A673 (cell line): ENCODE results near the gene APBB2. TPM values are rescaled to one million over a fixed set of nuclear protein-coding genes. Genes with fewer than 3 reads are reported as not detected.

Experiments
- BruUV-seq: library from RNA; stranded (reverse); fragments of 400-500 nt; replicated peaks from 2 replicates; lab custom pipeline; 2021; lab: Mats Ljungman, UMichigan
- CTCF ChIA-PET: fragments of 300-600 bp; sonication (Branson Sonifier 250); formaldehyde crosslinking; loops from one replicate; lab custom pipeline; 2022; ENCODE audit warnings: antibody characterized with exemption; lab: Charles Lee
- POLR2A ChIA-PET: fragments of 300-600 bp; sonication (Branson Sonifier 250); formaldehyde crosslinking; loops from one replicate; lab custom pipeline; 2022; ENCODE audit warnings: antibody characterized with exemption; ENCODE audit not compliant: low non-redundant PET; lab: Charles Lee
- DNase-seq: peaks from one replicate; pipeline ENCODE4 v3.0.0-alpha.2; 2015; ENCODE audit warnings: low spot score
- H3K27ac ChIP-seq: fragments of 200-600 bp; sonication (generic); 2 replicates; pipeline ENCODE4 v1.5.1; 2016; ENCODE audit warnings: mixed run types, low read depth, mild to moderate bottlenecking, mixed read lengths, antibody characterized with exemption, low read length; ENCODE audit not compliant: poor library complexity, severe bottlenecking
- H3K27me3 ChIP-seq: fragments of 200-600 bp; sonication (generic); replicated peaks from 2 replicates; pipeline ENCODE4 v1.6.1; 2017; ENCODE audit warnings: mixed run types, low read depth, mild to moderate bottlenecking, mixed read lengths, antibody characterized with exemption, low read length; ENCODE audit not compliant: insufficient read depth, poor library complexity
- H3K36me3 ChIP-seq: fragments of 200-600 bp; sonication (generic); 2 replicates; pipeline ENCODE4 v1.6.1; 2016; ENCODE audit warnings: mixed run types, mild to moderate bottlenecking, mixed read lengths, antibody characterized with exemption, low read length; ENCODE audit not compliant: insufficient read depth, poor library complexity, severe bottlenecking
- H3K4me1 ChIP-seq: fragments of 200-600 bp; sonication (generic); 2 replicates; pipeline ENCODE4 v1.6.1; 2017; ENCODE audit warnings: mixed run types, mild to moderate bottlenecking, mixed read lengths, antibody characterized with exemption, low read length; ENCODE audit not compliant: insufficient read depth, poor library complexity, severe bottlenecking
- H3K4me3 ChIP-seq: fragments of 200-600 bp; sonication (generic); 2 replicates; pipeline ENCODE4 v1.5.1; 2016; ENCODE audit warnings: low read depth, mixed run types, mild to moderate bottlenecking, mixed read lengths, low read length; ENCODE audit not compliant: poor library complexity, severe bottlenecking
- H3K9me3 ChIP-seq: fragments of 200-600 bp; sonication (generic); 2 replicates; pipeline ENCODE4 v1.6.1; 2016; ENCODE audit warnings: mixed run types, low read depth, mild to moderate bottlenecking, mixed read lengths, antibody characterized with exemption, low read length; ENCODE audit not compliant: poor library complexity, severe bottlenecking
- CTCF ChIP-seq: fragments of 300-800, 200-600 bp; sonication (generic); conservative IDR thresholded peaks from 2 replicates; pipeline ENCODE4 v1.5.1; 2017; ENCODE audit warnings: low read depth, mild to moderate bottlenecking, antibody characterized with exemption, low read length, moderate library complexity, mixed read lengths
- EZH2 ChIP-seq: fragments of 200-600 bp; sonication (generic); IDR thresholded peaks from 2 replicates; pipeline ENCODE4 v1.6.1; 2017; ENCODE audit warnings: borderline replicate concordance, low read depth, mild to moderate bottlenecking, mixed read lengths, antibody characterized with exemption, low read length; ENCODE audit not compliant: poor library complexity, severe bottlenecking
- intact Hi-C: fragments of 100-400 bp; cut with micrococcal nuclease; formaldehyde crosslinking; loops from one replicate; pipeline ENCODE4 v1.10.0; 2022; ENCODE audit not compliant: unreplicated experiment
- total RNA-seq: library from RNA; stranded (reverse); gene quantifications from 2 replicates; pipeline ENCODE4 v1.2.3, GENCODE V29; 2021

The APBB2 gene
- total RNA-seq, 1 experiment from 2014 or later: 10.3 TPM

DNA sequence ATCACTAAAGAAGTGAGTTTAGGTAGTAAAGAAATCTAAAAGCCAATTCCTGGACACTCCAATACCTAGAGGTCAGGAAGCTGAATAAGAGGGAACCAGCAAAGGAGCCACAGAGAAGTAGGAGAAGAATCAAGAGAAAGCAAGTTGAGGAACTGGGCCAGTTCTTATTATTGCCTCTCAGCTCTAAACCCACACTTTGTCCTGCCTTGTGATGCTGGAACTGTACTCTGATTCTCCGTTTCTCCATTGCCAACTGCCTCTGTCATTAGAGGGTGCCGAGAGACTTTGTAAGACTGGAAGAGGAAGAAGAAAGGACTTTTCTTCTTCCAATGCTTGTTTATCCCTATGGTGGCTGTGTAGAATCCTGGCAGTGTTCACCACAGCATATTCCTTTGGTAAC, 426.0 kb downstream of the APBB2 start:
- H3K9me3 ChIP-seq: no peaks in the 10 kb centered on the region
- intact Hi-C loops: no loop called here
- H3K27ac ChIP-seq: no peak overlapping the region
- TF ChIP-seq EZH2 (no peak), CTCF (no peak)
- H3K4me3 ChIP-seq: no peak overlapping the region
- no peaks in the 10 kb centered on the region for H3K27me3 ChIP-seq
- no peaks in the 10 kb centered on the region for H3K4me1 ChIP-seq
- ChIA-PET CTCF (no interaction called here), POLR2A (no interaction called here)
- no peak for DNase-seq
- no peaks in the 10 kb centered on the region for H3K36me3 ChIP-seq
- BruUV-seq: no TSS peak

GRCh38 chr4:40785727-40786126, 428.6 kb downstream of the APBB2 start:
- Histone ChIP-seq H3K27ac (no peak overlapping the region), H3K9me3 (no peaks in the 10 kb centered on the region), H3K27me3 (no peaks in the 10 kb centered on the region), H3K4me3 (no peak overlapping the region), H3K4me1 (no peaks in the 10 kb centered on the region), H3K36me3 (no peaks in the 10 kb centered on the region)
- TF ChIP-seq CTCF (no peak), EZH2 (no peak)
- no peak for DNase-seq
- intact Hi-C loops: no loop called here
- POLR2A ChIA-PET: interaction anchor here (0.6 kb wide), 1 partner anchor 23 kb away, joined by 4 read pairs; no protein-coding TSS in a partner anchor
- CTCF ChIA-PET: no interaction called here
- BruUV-seq: no TSS peak

GRCh38 chr4:40782876-40783275, 431.5 kb downstream of the APBB2 start:
- H3K9me3 ChIP-seq: peaks cover 2% of the 10 kb centered on the region
- H3K27me3 ChIP-seq: no peaks in the 10 kb centered on the region
- DNase-seq: no peak
- POLR2A ChIA-PET: no interaction called here
- H3K27ac ChIP-seq: no peak overlapping the region
- intact Hi-C loops: no loop called here
- TF ChIP-seq CTCF: no peak
- no peak for TF ChIP-seq EZH2
- no TSS peak for BruUV-seq
- no peaks in the 10 kb centered on the region for H3K36me3 ChIP-seq
- H3K4me3 ChIP-seq: no peak overlapping the region
- no peaks in the 10 kb centered on the region for H3K4me1 ChIP-seq
- CTCF ChIA-PET: no interaction called here
